ENCODE data around the gene PLAAT1.

The PLAAT1 gene

GRCh38 chr3:193240850-193241706, at the start of gene PLAAT1:
Gene PLAAT1 (plus strand): TSS chr3:193241222. CDS start chr3:193255651, 14,429 bp downstream.
- TF ChIP-seq EZH2phosphoT487 (IDR thresholded peaks at IDR 0.05; ENCODE audit: borderline replicate concordance), result no peak
- no peak for TF ChIP-seq CTCF (conservative IDR thresholded peaks at IDR 0.05; ENCODE audit: low read length)
- Histone ChIP-seq H3K4me2 (ENCODE audit: low read depth, low read length, poor library complexity, severe bottlenecking) (no peak within 1 kb of the TSS), H3K27me3 (ENCODE audit: insufficient read depth, low read length, poor library complexity, severe bottlenecking) (no peaks in the 10 kb centered on the region), H3K9ac (ENCODE audit: low read depth, low read length, poor library complexity, severe bottlenecking) (no peak within 1 kb of the TSS), H3F3A (ENCODE audit: low read depth) (no peaks in the 10 kb centered on the region), H2AFZ (ENCODE audit: low read length) (no peak within 1 kb of the TSS), H3K79me2 (ENCODE audit: insufficient read depth, low read length) (no peaks in the 10 kb centered on the region), H4K20me1 (ENCODE audit: insufficient read depth, low read length, poor library complexity, severe bottlenecking) (no peaks in the 10 kb centered on the region), H3K4me1 (ENCODE audit: insufficient read depth, low read length, poor library complexity, severe bottlenecking) (no peaks in the 10 kb centered on the region), H3K36me3 (ENCODE audit: insufficient read depth, low read length) (no peaks in the 10 kb centered on the region), H3K9me2 (replicated peaks; ENCODE audit: low read depth, low read length) (no peaks in the 10 kb centered on the region), H3K4me3 (ENCODE audit: low read length, poor library complexity, severe bottlenecking) (no peak within 1 kb of the TSS), H3K9me3 (ENCODE audit: insufficient read depth, low read depth, low read length) (no peaks in the 10 kb centered on the region)

GRCh38 chr3:193194371-193194770, 46.7 kb upstream of the PLAAT1 start:
- Histone ChIP-seq H4K20me1 (ENCODE audit: insufficient read depth, low read length, poor library complexity, severe bottlenecking) (no peaks in the 10 kb centered on the region), H3K27me3 (ENCODE audit: insufficient read depth, low read length, poor library complexity, severe bottlenecking) (no peaks in the 10 kb centered on the region), H3K36me3 (ENCODE audit: insufficient read depth, low read length) (no peaks in the 10 kb centered on the region), H3K9me2 (replicated peaks; ENCODE audit: low read depth, low read length) (no peaks in the 10 kb centered on the region), H3K4me2 (ENCODE audit: low read depth, low read length, poor library complexity, severe bottlenecking) (no peak overlapping the region), H3K4me3 (ENCODE audit: low read length, poor library complexity, severe bottlenecking) (no peak overlapping the region), H3K9ac (ENCODE audit: low read depth, low read length, poor library complexity, severe bottlenecking) (no peak overlapping the region), H3K79me2 (ENCODE audit: insufficient read depth, low read length) (no peaks in the 10 kb centered on the region), H2AFZ (ENCODE audit: low read length) (no peak overlapping the region), H3K9me3 (ENCODE audit: insufficient read depth, low read depth, low read length) (no peaks in the 10 kb centered on the region), H3K4me1 (ENCODE audit: insufficient read depth, low read length, poor library complexity, severe bottlenecking) (no peaks in the 10 kb centered on the region), H3F3A (ENCODE audit: low read depth) (no peaks in the 10 kb centered on the region)
- TF ChIP-seq CTCF (conservative IDR thresholded peaks at IDR 0.05; ENCODE audit: low read length) (no peak), EZH2phosphoT487 (IDR thresholded peaks at IDR 0.05; ENCODE audit: borderline replicate concordance) (no peak)

GRCh38 chr3:193196746-193197145, 44.3 kb upstream of the PLAAT1 start:
- Histone ChIP-seq H3K9me2 (replicated peaks; ENCODE audit: low read depth, low read length) (no peaks in the 10 kb centered on the region), H4K20me1 (ENCODE audit: insufficient read depth, low read length, poor library complexity, severe bottlenecking) (no peaks in the 10 kb centered on the region), H3K9me3 (ENCODE audit: insufficient read depth, low read depth, low read length) (no peaks in the 10 kb centered on the region), H3K4me3 (ENCODE audit: low read length, poor library complexity, severe bottlenecking) (no peak overlapping the region), H3K36me3 (ENCODE audit: insufficient read depth, low read length) (no peaks in the 10 kb centered on the region), H3K4me2 (ENCODE audit: low read depth, low read length, poor library complexity, severe bottlenecking) (no peak overlapping the region), H3K79me2 (ENCODE audit: insufficient read depth, low read length) (no peaks in the 10 kb centered on the region), H3K27me3 (ENCODE audit: insufficient read depth, low read length, poor library complexity, severe bottlenecking) (no peaks in the 10 kb centered on the region), H3K4me1 (ENCODE audit: insufficient read depth, low read length, poor library complexity, severe bottlenecking) (no peaks in the 10 kb centered on the region), H3F3A (ENCODE audit: low read depth) (no peaks in the 10 kb centered on the region), H2AFZ (ENCODE audit: low read length) (no peak overlapping the region), H3K9ac (ENCODE audit: low read depth, low read length, poor library complexity, severe bottlenecking) (no peak overlapping the region)
- TF ChIP-seq EZH2phosphoT487 (IDR thresholded peaks at IDR 0.05; ENCODE audit: borderline replicate concordance) (no peak), CTCF (conservative IDR thresholded peaks at IDR 0.05; ENCODE audit: low read length) (no peak)
